K562 (cell line): ENCODE data around the gene ROBO1. TPM values are rescaled to one million over a fixed set of nuclear protein-coding genes. Genes with fewer than 3 reads are reported as not detected.

Experiments used
- ATAC-seq: fragments of 200-7000 bp; cut with Tn5 transposase; 3 replicates; pipeline ENCODE4 v1.9.1; 2020; ENCODE audit warnings: moderate library complexity
- BruUV-seq: library from RNA; stranded (reverse); fragments of 400-500 nt; replicated peaks from 2 replicates; lab custom pipeline; 2021; lab: Mats Ljungman, UMichigan
- CTCF ChIA-PET: fragments of 300-600 bp; formaldehyde crosslinking; extraction: SDS; loops from one replicate; lab custom pipeline; 2021; ENCODE audit warnings: low intra/inter-chr PET ratio; lab: Yijun Ruan, JAX
- POLR2A ChIA-PET: fragments of 300-600, 350-650 bp; sonication (Branson Sonifier 250); formaldehyde crosslinking; extraction: SDS; loops from one replicate; lab custom pipeline; 2021; ENCODE audit warnings: antibody characterized with exemption, inconsistent platforms; lab: Yijun Ruan, JAX
- DNase-seq, 4 experiments: peaks; one replicate each; pipeline versions ENCODE4 v3.0.0 to v3.0.0-alpha.2; 2011 to 2018; ENCODE audit warnings: low spot score in 3 of 4, mixed read lengths in 3 of 4; ENCODE audit errors: extremely low read depth in 1 of 4
- FAIRE-seq: peaks from 2 replicates; lab custom pipeline; 2011; peaks lifted over from hg19 to GRCh38; lab: Jason Lieb, UNC
- H2AFZ ChIP-seq: 2 replicates; pipeline ENCODE4 v1.6.0; 2011; ENCODE audit warnings: low read depth, low read length, control low read depth, inconsistent platforms
- H3K27ac ChIP-seq: fragments of 200-600 bp; 3 replicates; pipeline ENCODE4 v1.8.0; 2011; ENCODE audit warnings: low read depth, mild to moderate bottlenecking, control low read depth, inconsistent platforms, low read length, moderate library complexity, mixed read lengths; ENCODE audit errors: extremely low read depth
- H3K27me3 ChIP-seq, 2 experiments: fragments of 300-600 bp in 1 of 2; 2 replicates in 1 of 2; 3 replicates in 1 of 2; pipeline versions ENCODE4 v1.6.0 to v1.8.0; 2011; ENCODE audit warnings: inconsistent platforms in 2 of 2, low read length in 2 of 2, mild to moderate bottlenecking in 1 of 2, mixed read lengths in 1 of 2, moderate library complexity in 1 of 2; ENCODE audit not compliant: control insufficient read depth in 2 of 2, insufficient read depth in 2 of 2
- H3K36me3 ChIP-seq: fragments of 300-600 bp; 3 replicates; pipeline ENCODE4 v1.8.0; 2011; ENCODE audit warnings: mild to moderate bottlenecking, low read length, inconsistent platforms; ENCODE audit not compliant: control insufficient read depth, insufficient read depth
- H3K4me1 ChIP-seq, 2 experiments: fragments of 200-600 bp in 1 of 2; replicated peaks in 1 of 2; 2 replicates in 1 of 2; 3 replicates in 1 of 2; pipeline versions ENCODE4 v1.5.1 to v1.8.0; 2011; ENCODE audit warnings: inconsistent platforms in 2 of 2, low read length in 2 of 2, mild to moderate bottlenecking in 1 of 2, mixed read lengths in 1 of 2, moderate library complexity in 1 of 2; ENCODE audit not compliant: control insufficient read depth in 2 of 2, insufficient read depth in 2 of 2
- H3K4me2 ChIP-seq: 2 replicates; pipeline ENCODE4 v1.6.1; 2011; ENCODE audit warnings: low read length, control low read depth, inconsistent platforms, mixed read lengths; ENCODE audit not compliant: insufficient read depth
- H3K4me3 ChIP-seq: fragments of 200-600 bp; sonication (generic), shearing (Covaris generic); 2 replicates; pipeline ENCODE4 v1.5.1; 2016; ENCODE audit warnings: control low read depth, inconsistent platforms
- H3K79me2 ChIP-seq: fragments of 200-600 bp; 3 replicates; pipeline ENCODE4 v1.8.0; 2011; ENCODE audit warnings: low read length, inconsistent platforms; ENCODE audit not compliant: control insufficient read depth, insufficient read depth
- H3K9ac ChIP-seq, 2 experiments: 2 replicates each; pipeline versions ENCODE4 v1.6.0 to v1.6.1; 2011; ENCODE audit warnings: low read depth in 2 of 2, low read length in 2 of 2, control low read depth in 1 of 2, inconsistent platforms in 1 of 2, mild to moderate bottlenecking in 1 of 2, mixed read lengths in 1 of 2; ENCODE audit not compliant: insufficient read depth in 1 of 2
- H3K9me1 ChIP-seq: one replicate; pipeline ENCODE4 v1.6.0; 2011; ENCODE audit warnings: inconsistent platforms, mild to moderate bottlenecking, low read length, moderate library complexity; ENCODE audit not compliant: control insufficient read depth, insufficient read depth
- H3K9me3 ChIP-seq: replicated peaks from 2 replicates; pipeline ENCODE4 v1.5.1; 2011; ENCODE audit warnings: low read depth, low read length, inconsistent platforms; ENCODE audit not compliant: control insufficient read depth, insufficient read depth
- H4K20me1 ChIP-seq: replicated peaks from 2 replicates; pipeline ENCODE4 v1.6.1; 2011; ENCODE audit warnings: low read length, inconsistent platforms, mixed read lengths; ENCODE audit not compliant: control insufficient read depth, insufficient read depth
- CBX2 ChIP-seq: fragments of 200-600 bp; sonication (generic); IDR thresholded peaks from one replicate; pipeline ENCODE4 v1.6.1; 2012; ENCODE audit warnings: mild to moderate bottlenecking, low read length, inconsistent platforms; ENCODE audit not compliant: insufficient read depth, poor library complexity, severe bottlenecking
- FOXK1 ChIP-seq: sonication (generic); formaldehyde crosslinking; IDR thresholded peaks from 2 replicates; pipeline ENCODE4 v1.8.0; 2022; ENCODE audit warnings: missing genetic modification reagents, mild to moderate bottlenecking, borderline replicate concordance
- GABPB2 ChIP-seq: fragments of 250-450 bp; sonication (Bioruptor Pico); conservative IDR thresholded peaks from 2 replicates; pipeline ENCODE4 v1.5.1; 2021; ENCODE audit warnings: mild to moderate bottlenecking
- RERE ChIP-seq: sonication (generic); formaldehyde crosslinking; IDR thresholded peaks from 2 replicates; pipeline ENCODE4 v1.8.0; 2023; ENCODE audit warnings: missing genetic modification reagents, mild to moderate bottlenecking, borderline replicate concordance
- SMARCA4 ChIP-seq: fragments of 450-650 bp; IDR thresholded peaks from 2 replicates; pipeline ENCODE4 v1.6.1; 2016
- XRCC4 ChIP-seq: IDR thresholded peaks from one replicate; pipeline ENCODE4 v1.6.1; 2011; ENCODE audit not compliant: insufficient read depth, insufficient read length; ENCODE audit errors: extremely low read depth
- ZNF695 ChIP-seq: fragments of 450-650 bp; formaldehyde crosslinking; IDR thresholded peaks from 2 replicates; pipeline ENCODE4 v1.4.0; 2020; ENCODE audit warnings: mild to moderate bottlenecking, moderate library complexity
- ZNF766 ChIP-seq: fragments of 200-800 bp; sonication (Bioruptor generic); conservative IDR thresholded peaks from 2 replicates; pipeline ENCODE4 v1.6.1; 2016; ENCODE audit warnings: missing genetic modification characterization, missing compliant biosample characterization
- WGBS: fragments of 100-300 bp; shearing (Covaris generic); methylation state at CpG from one replicate; pipeline ENCODE4 v1.1.6; 2016; ENCODE audit warnings: low coverage, mixed read lengths; ENCODE audit not compliant: insufficient coverage; ENCODE audit errors: missing lambda C conversion rate; 5-methylcytosine and 5-hydroxymethylcytosine counted together
- in situ Hi-C: fragments of 300-500 bp; cut with MboI; formaldehyde crosslinking; loops from 4 replicates; pipeline ENCODE4 v1.15.0; 2018; ENCODE audit warnings: inconsistent platforms, mixed read lengths
- intact Hi-C: fragments of 100-400 bp; cut with micrococcal nuclease; formaldehyde crosslinking; loops from 2 replicates; pipeline ENCODE4 v1.14.2; 2022
- polyA plus RNA-seq, 8 experiments: library from polyadenylated mRNA; depleted of rRNA in 4 of 8; stranded (reverse) in 5 of 8; unstranded in 3 of 8; fragments of >200 nt; fragmentation: Nextera tagmentation in 2 of 8; fragmentation: Illumina TruSeq in 1 of 8; extraction: Ambion mirVana in 2 of 8; extraction: Trizol in 1 of 8; gene quantifications; 2 replicates each; pipeline versions ENCODE4 v1.2.1 to v1.2.3, GENCODE V29; 2011 to 2014; ENCODE audit warnings: inconsistent platforms in 1 of 8, missing spikeins in 1 of 8
- total RNA-seq, 7 experiments: library from RNA; depleted of rRNA in 6 of 7; stranded (reverse); fragments of >200 nt in 6 of 7; fragmentation: Illumina TruSeq in 2 of 7; extraction: Trizol in 2 of 7; gene quantifications; 2 replicates each; pipeline versions ENCODE4 v1.2.1 to v1.2.3, GENCODE V29; 2011 to 2021; ENCODE audit warnings: low replicate concordance in 1 of 7

ROBO1 gene
- total and polyA plus RNA-seq, 9 of the 15 experiments (the other 6 are each of a cell fraction or from before 2014, with no cell fraction given): 0.01 to 0.53 (median 0.17) TPM; not detected in 5

- no peak for TF ChIP-seq RERE (CRISPR knock-in tag)
- TF ChIP-seq ZNF695 (CRISPR knock-in tag): no peak
- TF ChIP-seq GABPB2 (CRISPR knock-in tag): no peak
Observed at GRCh38 chr3:79067734-79068133, 700.1 kb downstream of the ROBO1 start (continued).

GRCh38 chr3:79066481-79066880 lies 701.3 kb downstream of the ROBO1 start:
- Histone ChIP-seq H3K36me3 (no peaks in the 10 kb centered on the region), H3K9ac (no peak overlapping the region), H3K9me3 (no peaks in the 10 kb centered on the region), H2AFZ (no peak overlapping the region), H3K79me2 (no peaks in the 10 kb centered on the region), H3K4me3 (no peak overlapping the region), H3K27me3 (no peaks in the 10 kb centered on the region), H3K4me1 (no peaks in the 10 kb centered on the region), H3K9me1 (no peaks in the 10 kb centered on the region), H4K20me1 (no peaks in the 10 kb centered on the region), H3K4me2 (no peak overlapping the region), H3K27ac (no peak overlapping the region)
- CTCF ChIA-PET: no interaction called here
- ATAC-seq: no peak
- no peak for FAIRE-seq
- WGBS: 0% methylated on average over 4 of the region's 4 CpGs
- BruUV-seq: no TSS peak
- no peak for DNase-seq
- intact Hi-C loops (no loop called here), in situ Hi-C loops (no loop called here)
- POLR2A ChIA-PET: no interaction called here
- TF ChIP-seq ZNF766 (CRISPR knock-in tag) (no peak), XRCC4 (no peak), SMARCA4 (no peak), CBX2 (no peak), FOXK1 (no peak)
